NCI-H1048 (cell line): ENCODE results near the gene MBD3L5.
"Not testable (repeated sequence)": the region's sequence is repeated elsewhere in the genome, so short reads cannot be mapped to it uniquely, and the experiment has no call there.

Source experiments
- DNase-seq: peaks from one replicate; lab custom pipeline; 2025; lab: John Stamatoyannopoulos, UW

Gene MBD3L5

DNA sequence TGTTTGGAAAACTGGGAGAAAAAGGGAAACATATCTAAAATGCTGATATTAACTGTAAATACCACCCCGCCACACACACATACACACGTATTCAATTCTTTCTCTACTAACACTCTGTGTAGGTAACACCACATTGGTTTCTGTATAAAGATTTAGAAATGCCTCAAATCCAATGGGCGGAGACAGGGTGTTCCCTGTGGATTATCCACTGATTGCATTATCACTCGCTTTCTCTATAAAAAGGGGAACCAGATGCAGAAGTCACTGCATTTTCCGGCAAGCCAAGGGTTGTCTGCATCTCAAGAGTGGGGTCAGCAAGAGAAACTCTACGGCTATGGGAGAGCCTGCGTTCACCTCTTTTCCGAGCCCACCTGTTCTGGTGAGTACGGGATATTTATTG, at the start of gene MBD3L5:
Gene MBD3L5 (plus strand): TSS at position 301 of the 400 bp plus-strand sequence. CDS start 34 bp downstream, at position 335.
- DNase-seq, result not testable (repeated sequence)

DNA sequence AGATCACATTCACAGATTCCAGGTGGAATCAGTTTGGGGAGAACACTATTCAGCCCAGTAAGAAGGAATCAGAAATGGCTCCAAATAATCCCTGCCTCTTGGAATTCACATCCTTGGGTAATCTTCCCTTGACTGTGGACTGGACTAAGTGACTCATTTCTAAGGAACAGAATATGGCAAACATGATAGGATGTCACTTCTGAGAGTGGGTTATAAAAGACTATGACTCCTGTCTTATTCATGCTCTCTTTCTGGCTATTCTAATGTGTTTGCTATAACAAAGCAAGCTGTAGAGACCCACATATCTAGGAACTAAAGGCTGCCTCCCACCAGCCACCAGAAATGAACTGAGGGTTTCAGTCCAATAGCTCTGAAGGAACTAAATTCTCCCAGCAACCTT, 46.9 kb upstream of the MBD3L5 start:
- no peak for DNase-seq

DNA sequence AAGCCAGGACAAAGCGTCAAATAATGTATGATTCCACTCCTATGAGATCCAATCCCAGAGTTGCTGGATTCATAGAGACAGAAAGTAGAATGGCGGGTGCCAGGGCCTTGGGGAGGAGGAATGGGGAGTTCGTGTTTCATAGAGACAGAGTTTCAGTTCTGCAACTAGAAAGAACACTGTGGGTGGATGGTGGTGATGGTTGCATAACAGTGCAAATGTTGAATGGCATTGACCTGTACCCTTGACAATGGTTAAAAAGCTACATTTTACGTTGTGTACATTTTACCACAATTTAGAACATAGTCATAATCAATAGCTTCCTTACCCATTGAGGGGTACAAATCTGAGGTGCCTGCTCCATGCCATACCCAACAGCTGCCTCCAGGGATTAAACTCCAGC, 42.5 kb upstream of the MBD3L5 start:
- DNase-seq, result no peak

DNA sequence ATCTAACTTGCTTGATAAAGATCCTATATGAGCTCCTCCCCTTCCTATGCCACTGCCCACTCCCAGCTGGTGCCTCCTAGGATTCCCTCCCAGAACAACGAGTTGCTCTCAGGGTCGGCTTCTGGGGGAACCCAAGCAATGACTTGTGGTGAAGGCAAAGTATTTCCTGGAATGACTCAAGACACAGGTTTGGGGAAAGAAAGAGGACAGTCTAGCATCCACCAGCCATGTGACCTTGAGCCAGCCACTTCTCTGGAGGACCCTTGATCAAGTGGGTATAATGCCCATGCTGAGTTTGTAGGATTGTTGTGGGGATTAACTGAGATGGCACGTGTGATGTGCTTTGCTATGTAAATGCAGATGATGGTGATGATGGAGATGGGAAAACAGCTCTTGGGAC, 42.1 kb upstream of the MBD3L5 start:
- DNase-seq, result no peak

DNA sequence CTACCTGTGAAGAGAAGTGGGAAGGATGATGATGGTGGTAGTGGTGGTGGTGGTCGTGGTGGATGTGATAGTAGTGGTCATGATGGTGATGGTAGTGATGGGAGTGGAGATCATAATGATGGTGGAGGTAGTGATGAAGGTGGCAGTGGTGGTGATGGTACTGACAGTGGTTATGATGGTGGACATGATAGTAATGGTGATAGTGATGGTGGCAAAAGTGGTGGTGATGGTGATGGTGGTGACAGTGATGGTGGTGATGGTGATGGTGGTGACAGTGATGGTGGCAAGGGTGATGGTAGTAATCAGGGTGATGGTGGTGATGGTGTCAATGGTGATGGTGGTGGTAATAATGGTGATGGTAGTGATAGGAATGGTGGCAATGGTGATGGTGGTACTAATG, 35.3 kb upstream of the MBD3L5 start:
- DNase-seq, result no peak

DNA sequence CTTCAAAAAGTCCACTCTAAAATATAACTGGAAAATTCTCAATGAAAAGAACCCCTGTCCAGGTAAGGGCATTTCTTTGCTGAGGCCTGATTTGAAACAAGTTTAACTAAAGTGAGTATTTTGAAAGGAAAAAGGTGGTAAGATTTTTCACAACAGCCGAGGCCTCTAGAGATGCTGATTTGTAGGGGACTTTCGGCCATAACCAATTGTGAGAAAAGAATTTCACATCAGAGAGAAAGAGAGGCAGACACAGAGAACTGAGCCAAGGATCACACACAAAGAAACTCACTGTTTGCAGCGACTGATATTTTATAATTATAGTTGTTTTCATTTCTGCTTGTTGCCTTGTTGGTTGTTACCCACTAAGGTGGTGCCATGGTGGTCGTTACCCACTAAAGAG, 33.6 kb upstream of the MBD3L5 start:
- no peak for DNase-seq

DNA sequence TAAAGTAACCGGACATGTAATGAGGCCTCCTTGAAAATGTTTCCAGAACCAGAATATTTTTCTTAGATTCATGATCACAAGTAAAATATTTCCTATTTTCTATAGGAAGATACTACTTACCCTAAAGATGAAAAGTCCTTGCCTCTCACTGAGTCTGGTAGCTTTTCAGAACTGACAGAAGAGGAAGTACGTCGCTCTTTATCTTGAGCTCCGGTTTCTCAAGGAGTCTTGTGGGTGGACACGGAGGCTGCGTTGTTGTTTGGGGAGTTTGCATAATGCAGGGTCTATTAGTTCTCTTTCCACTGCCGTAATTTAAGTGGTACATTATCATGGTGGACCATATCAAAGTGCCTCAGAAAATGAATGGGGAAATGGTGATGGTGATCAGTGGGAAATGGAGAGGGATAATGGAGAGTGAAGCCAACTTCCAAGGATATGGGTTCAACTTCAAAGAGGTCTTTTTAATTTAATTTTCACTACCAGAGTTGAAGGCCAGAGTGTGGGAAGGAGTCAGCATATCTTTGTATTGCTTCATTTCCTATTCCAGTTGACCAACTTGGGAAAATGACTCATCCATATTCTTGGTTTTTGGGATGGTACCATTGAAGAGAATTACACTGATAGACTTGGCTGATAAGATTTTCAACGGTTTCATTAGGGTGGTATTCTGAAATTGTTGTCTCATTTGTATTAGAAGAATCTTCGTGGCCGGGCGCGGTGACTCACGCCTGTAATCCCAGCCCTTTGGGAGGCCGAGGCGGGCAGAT, 32.5 kb upstream of the MBD3L5 start:
- DNase-seq, result no peak

DNA sequence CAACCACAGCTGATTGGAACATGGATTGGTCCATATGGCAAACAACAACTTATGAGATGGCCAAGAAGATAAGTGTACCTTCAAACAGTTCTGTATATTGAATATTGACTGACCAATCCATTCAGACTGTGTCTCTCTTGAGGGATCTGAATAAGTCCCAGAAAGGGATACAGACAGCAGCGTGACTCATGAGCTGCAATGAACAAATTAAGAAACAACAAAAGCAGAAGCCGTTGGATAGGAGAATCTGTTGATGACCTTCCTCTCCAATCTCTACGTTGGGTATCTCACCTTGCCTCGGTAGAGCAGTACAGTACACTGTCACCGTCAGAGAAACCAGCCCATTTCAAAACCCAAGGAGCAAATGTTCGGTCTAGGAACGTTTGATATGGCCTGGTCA, 30.4 kb upstream of the MBD3L5 start:
- no peak for DNase-seq

DNA sequence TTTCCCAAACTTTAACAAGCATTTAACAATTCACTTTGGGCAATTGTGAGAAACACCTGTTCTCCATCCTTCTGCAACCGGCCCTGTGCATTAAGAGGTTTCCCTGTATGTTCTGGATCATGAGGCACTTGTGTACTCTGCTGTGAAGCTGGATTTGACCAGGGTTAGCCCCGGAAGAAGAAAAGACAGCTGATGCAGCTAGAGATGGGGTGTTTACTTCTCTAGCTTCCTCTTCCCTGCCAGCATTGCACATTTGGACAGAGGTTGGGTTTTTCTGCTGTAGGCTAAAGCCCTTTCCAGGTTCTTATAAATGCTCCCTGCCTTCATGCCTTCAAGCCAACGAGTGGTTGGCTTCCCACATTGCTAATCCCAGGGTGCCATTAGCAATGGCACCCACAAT, 30.0 kb upstream of the MBD3L5 start:
- DNase-seq, result no peak

DNA sequence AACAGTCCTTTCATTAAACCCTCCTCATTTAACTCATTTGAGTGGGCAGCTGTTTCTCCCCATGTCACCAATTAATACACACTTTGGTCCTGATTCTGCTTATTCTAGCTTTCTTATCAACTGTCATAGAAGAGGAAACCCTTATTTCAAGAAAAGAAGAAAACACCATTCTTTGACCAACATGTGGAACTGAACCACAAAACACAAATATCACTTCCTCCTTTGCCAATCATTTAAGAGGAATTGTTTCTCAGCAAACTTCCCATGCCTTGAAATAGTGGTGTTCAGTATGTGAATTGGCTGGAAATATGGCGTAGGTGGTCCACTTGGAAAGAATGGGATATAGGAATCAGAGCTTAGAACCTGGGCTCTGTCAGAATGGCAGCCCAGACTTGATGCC, 29.6 kb upstream of the MBD3L5 start:
- DNase-seq, result no peak

DNA sequence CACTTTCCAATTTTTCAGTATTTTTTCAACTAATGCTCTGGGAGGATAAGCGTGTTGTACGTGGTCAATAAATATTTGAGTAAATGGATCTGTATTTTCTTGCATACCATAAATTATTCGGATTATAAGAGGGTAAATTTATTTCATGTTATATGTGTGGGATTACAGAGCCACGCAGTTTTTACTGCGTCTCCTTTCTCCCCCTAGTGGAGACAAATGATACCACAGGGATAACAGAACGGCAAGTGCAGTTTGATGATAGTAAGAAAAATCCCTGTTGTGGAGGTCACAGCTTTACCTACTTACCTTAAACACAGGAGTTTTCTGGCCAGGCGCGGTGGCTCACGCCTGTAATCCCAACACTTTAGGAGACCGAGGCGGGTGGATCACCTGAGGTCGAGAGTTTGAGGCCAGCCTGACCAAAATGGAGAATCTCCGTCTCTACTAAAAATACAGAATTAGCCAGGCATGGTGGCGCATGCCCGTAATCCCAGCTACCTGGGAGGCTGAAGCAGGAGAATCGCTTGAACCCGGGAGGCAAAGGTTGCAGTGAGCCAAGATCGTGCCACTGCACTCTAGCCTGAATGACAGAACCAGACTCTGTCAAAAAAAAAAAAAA, 26.0 kb upstream of the MBD3L5 start:
- DNase-seq, result no peak

DNA sequence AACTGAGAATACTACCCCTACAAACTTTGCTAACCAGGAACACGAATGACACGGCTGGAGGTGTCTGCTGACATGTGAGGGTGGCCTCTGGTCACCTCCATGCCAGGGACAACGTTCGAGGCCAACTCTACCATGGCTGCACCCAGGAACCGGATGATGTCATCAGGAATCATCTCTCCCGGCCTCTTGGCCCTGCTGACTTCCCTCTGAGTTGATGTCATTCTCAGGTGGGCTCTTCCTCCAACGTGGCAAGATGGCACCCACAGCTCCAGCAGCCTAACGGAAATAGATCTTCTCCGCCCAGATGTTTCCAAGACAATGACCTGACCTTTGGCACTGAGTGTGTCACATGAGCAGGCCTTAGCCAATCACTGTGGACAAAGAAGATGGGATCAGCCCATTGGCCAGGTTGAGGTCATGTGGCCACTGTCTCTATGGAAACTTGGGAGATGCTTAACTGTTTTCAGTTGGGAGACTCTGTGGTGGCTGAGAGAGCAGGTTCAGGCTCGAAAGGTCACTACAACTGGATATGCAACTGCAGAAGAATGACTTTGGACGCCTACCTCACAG, 24.2 kb upstream of the MBD3L5 start:
- no peak for DNase-seq

DNA sequence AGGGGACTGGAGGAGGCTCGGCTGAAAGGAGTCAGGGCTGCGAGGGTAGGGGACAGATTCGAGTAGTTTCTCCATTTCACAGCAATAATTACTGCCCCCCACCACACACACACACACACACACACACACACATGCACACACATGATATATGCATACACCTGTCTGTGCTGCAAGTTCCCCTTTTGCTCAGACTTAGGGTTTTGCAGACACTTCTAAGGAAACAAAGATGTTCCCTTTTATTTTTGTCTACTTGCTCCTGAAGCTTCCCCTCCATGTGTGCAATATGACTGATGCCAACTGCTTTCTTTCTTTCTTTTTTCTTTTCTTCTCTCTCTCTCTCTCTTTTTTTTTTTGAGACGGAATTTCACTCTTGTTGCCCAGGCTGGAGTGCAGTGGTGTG, 22.5 kb upstream of the MBD3L5 start:
- DNase-seq, result no peak

DNA sequence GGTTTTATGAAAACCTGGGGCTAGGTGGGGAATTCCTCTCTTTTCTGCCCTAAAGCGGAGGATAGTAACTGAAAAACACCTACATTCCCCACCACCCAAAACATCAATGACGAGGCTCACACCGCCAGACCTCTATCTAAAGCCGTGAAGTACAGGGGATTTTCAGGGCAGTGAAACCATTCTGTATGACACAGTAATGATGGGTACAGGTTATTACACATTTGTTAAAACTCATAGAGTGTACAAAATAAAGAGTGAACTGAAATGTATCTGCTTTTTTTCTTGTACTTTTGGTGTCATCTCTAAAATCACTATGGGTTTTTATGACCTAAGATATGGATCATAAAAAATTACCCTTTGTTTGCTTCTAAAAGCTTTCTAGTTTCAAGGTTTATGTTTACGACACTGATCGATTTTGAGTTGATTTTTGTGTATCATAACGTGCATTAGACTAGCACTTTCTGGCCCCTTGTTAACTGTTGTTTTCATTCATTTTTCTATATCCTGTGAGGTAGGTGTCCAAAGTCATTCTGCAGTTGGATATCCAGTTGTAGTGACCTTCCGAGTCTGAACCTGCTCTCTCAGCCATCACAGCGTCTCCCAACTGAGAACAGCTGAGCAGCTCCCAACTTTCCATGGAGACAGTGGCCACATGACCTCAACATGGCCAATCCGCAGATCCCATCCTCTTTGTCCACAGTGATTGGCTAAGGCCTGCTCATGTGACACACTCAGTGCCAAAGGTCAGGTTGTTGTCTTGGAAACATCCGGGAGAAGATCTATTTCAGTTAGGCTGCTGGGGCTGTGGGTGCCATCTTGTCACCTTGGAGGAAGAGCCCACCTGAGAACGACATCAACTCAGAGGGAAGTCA, 19.4 kb upstream of the MBD3L5 start:
- DNase-seq, result no peak

DNA sequence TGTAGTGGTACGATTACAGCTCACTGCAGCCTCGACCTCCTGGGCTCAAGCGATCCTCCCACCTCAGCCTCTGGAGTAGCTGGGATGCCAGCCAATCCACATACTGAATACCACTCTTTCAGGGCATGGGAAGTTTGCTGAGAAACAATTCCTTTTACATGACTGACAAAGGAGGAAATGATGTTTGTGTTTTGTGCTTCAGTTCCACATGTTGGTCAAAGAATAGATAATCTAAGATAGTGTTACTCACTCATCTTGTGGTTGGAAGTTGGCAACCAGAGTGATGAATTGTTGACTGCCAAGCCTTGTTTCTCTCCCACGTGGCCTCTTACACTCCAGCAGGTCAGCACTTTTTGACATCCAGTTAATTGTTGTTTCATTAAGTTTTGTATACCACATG, 16.7 kb upstream of the MBD3L5 start:
- no peak for DNase-seq

DNA sequence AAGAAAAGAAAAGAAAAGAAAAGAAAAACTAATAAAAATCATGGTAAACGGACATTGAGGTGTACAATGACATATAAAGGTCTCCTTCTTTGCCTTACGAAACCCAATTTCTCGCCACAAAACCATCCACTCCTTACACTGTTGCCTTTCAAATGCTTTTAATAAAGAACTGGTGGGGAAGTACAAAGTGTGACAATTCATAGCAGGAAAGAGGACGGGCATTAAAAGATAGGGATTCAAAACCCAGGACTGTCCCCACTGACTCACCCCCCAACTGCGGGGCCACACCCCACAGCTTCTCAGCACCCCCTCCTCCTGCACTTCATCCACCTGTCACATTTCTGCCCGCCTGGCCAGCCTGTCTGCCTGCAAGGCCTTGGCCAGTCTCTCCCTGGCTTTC, 11.6 kb upstream of the MBD3L5 start:
- DNase-seq, result no peak

DNA sequence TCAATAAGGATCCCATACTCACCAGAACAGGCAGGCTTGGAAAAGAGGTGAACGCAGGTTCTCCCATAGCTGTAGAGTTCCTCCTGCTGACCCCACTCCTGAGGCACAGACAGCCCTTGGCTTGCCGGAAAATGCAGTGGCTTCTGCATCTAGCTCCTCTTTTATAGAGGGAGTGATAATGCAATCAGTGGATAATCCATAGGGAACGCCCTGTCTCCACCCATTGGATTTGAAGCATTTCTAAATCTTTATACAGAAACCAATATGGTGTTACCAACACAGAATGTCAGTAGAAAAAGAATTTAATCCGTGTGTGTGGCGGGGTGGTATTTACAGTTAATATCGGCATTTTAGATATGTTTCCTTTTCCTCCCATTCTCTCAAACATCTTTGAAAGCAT, 9.0 kb upstream of the MBD3L5 start, which contains the start of gene MBD3L2B:
Gene MBD3L2B (minus strand): TSS at position 101 of the 400 bp plus-strand sequence. CDS start 34 bp downstream, at position 67.
- DNase-seq, result not testable (repeated sequence)

DNA sequence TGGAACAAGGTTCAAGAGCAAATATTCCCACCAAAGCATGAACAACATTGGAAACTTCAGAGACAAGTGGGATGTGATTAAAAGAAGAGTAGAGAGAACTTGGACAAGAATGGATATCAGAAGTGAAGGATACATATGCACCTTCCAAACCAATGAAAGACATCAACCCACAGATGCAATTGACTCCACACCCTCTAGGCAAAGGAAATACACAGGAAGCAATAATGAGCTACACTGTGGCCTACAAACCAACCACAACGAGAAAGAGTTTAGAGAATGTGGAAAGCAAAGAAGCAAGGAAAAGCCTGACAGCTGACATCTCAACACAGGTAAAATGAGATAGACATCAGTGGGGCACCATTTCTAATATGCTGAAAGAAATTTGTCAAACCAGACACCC, 1.6 kb upstream of the MBD3L5 start:
- not testable (repeated sequence) for DNase-seq

DNA sequence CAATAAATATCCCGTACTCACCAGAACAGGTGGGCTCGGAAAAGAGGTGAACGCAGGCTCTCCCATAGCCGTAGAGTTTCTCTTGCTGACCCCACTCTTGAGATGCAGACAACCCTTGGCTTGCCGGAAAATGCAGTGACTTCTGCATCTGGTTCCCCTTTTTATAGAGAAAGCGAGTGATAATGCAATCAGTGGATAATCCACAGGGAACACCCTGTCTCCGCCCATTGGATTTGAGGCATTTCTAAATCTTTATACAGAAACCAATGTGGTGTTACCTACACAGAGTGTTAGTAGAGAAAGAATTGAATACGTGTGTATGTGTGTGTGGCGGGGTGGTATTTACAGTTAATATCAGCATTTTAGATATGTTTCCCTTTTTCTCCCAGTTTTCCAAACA, 9.7 kb downstream of the MBD3L5 start, which contains the start of gene MBD3L4:
Gene MBD3L4 (minus strand): TSS at position 101 of the 400 bp plus-strand sequence. CDS start 35 bp downstream, at position 66.
- DNase-seq, result not testable (repeated sequence)

DNA sequence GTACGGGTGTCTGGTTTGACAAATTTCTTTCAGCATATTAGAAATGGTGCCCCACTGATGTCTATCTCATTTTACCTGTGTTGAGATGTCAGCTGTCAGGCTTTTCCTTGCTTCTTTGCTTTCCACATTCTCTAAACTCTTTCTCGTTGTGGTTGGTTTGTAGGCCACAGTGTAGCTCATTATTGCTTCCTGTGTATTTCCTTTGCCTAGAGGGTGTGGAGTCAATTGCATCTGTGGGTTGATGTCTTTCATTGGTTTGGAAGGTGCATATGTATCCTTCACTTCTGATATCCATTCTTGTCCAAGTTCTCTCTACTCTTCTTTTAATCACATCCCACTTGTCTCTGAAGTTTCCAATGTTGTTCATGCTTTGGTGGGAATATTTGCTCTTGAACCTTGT, 11.2 kb downstream of the MBD3L5 start:
- DNase-seq, result not testable (repeated sequence)

DNA sequence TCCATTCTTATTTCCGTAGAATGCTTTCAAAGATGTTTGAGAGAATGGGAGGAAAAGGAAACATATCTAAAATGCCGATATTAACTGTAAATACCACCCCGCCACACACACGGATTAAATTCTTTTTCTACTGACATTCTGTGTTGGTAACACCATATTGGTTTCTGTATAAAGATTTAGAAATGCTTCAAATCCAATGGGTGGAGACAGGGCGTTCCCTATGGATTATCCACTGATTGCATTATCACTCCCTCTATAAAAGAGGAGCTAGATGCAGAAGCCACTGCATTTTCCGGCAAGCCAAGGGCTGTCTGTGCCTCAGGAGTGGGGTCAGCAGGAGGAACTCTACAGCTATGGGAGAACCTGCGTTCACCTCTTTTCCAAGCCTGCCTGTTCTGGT, 18.6 kb downstream of the MBD3L5 start, which contains the start of gene MBD3L2:
Gene MBD3L2 (plus strand): TSS at position 301 of the 400 bp plus-strand sequence. CDS start 53 bp downstream, at position 354.
- DNase-seq, result not testable (repeated sequence)

DNA sequence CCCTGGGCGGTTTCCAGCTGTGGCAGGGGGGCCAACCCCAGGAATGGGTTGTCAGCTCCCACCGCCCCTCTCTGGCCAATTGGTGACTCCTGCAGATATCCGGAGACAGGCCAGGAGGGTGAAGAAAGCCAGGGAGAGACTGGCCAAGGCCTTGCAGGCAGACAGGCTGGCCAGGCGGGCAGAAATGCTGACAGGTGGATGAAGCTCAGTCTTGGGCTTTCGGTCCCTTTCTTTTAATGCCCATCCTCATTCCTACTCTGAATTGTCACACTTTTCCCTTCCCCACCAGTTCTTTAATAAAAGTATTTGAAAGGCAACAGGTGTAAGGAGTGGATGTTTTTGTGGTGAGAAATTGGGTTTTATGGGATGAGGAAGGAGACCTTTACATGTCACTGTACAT, 21.0 kb downstream of the MBD3L5 start:
- DNase-seq, result not testable (repeated sequence)
